ENCODE measurements around the gene LIPC.

LIPC gene

GRCh38 chr15:58506783-58507668 is 75.2 kb downstream of the LIPC start:
- Histone ChIP-seq H2AK5ac (ENCODE audit: low read depth, low read length) (no peak overlapping the region), H3K18ac (ENCODE audit: low read length) (no peak overlapping the region), H3K4me3 (ENCODE audit: low read length in 2 of 2) (no peak overlapping the region), H4K91ac (ENCODE audit: low read depth, low read length, poor library complexity) (no peak overlapping the region), H3K23ac (ENCODE audit: low read depth, low read length, poor library complexity) (no peak overlapping the region), H2BK5ac (ENCODE audit: low read length) (no peak overlapping the region), H3K9ac (ENCODE audit: low read depth, low read length, poor library complexity) (no peak overlapping the region), H3K14ac (ENCODE audit: low read length) (no peak overlapping the region), H2BK15ac (ENCODE audit: low read length) (no peak overlapping the region), H3K79me1 (ENCODE audit: low read depth, low read length) (no peaks in the 10 kb centered on the region), H3K4ac (ENCODE audit: low read length) (no peak overlapping the region), H2BK12ac (ENCODE audit: low read length) (no peak overlapping the region), H3K27ac (replicated peaks; ENCODE audit: low read length) (no peak overlapping the region), H3K4me2 (ENCODE audit: insufficient read depth, low read length, poor library complexity, severe bottlenecking) (no peak overlapping the region), H2AFZ (ENCODE audit: low read length) (no peak overlapping the region), H3K27me3 (ENCODE audit: control insufficient read depth in 3 of 3, insufficient read depth in 3 of 3, low read depth in 1 of 3, low read length in 3 of 3) (no peaks in the 10 kb centered on the region), H3K36me3 (replicated peaks in 1 of 2; ENCODE audit: control insufficient read depth in 2 of 2, insufficient read depth in 2 of 2, low read length in 2 of 2) (no peaks in the 10 kb centered on the region), H3K4me1 (ENCODE audit: control insufficient read depth in 2 of 2, insufficient read depth in 1 of 2, low read depth in 1 of 2, low read length in 2 of 2) (peaks cover 0 to 3% of the 10 kb centered on the region in 2 donors), H2BK120ac (ENCODE audit: low read depth, low read length) (no peak overlapping the region), H3K9me3 (replicated peaks in 1 of 2; ENCODE audit: control insufficient read depth in 2 of 2, insufficient read depth in 1 of 2, low read depth in 1 of 2, low read length in 2 of 2) (peaks cover 0 to 2% of the 10 kb centered on the region in 2 donors), H4K8ac (ENCODE audit: low read depth, low read length) (no peak overlapping the region)
- no CpG with 5 or more reads among the region's 9 CpGs for WGBS, 2 donors (ENCODE audit: extremely low coverage in 2 of 2, insufficient read length in 2 of 2, insufficient replicate concordance in 1 of 2)
- DNase-seq (ENCODE audit: low spot score) = no peak

GRCh38 chr15:58509556-58509955 is 77.8 kb downstream of the LIPC start:
- Histone ChIP-seq H3K9ac (ENCODE audit: low read depth, low read length, poor library complexity) (no peak overlapping the region), H3K14ac (ENCODE audit: low read length) (no peak overlapping the region), H3K9me3 (replicated peaks in 1 of 2; ENCODE audit: control insufficient read depth in 2 of 2, insufficient read depth in 1 of 2, low read depth in 1 of 2, low read length in 2 of 2) (peaks cover 0 to 2% of the 10 kb centered on the region in 2 donors), H3K4me2 (ENCODE audit: insufficient read depth, low read length, poor library complexity, severe bottlenecking) (no peak overlapping the region), H4K8ac (ENCODE audit: low read depth, low read length) (no peak overlapping the region), H2BK12ac (ENCODE audit: low read length) (no peak overlapping the region), H2AFZ (ENCODE audit: low read length) (no peak overlapping the region), H3K79me1 (ENCODE audit: low read depth, low read length) (no peaks in the 10 kb centered on the region), H3K4me3 (ENCODE audit: low read length in 2 of 2) (no peak overlapping the region), H2BK15ac (ENCODE audit: low read length) (no peak overlapping the region), H3K4me1 (ENCODE audit: control insufficient read depth in 2 of 2, insufficient read depth in 1 of 2, low read depth in 1 of 2, low read length in 2 of 2) (peaks cover 0 to 3% of the 10 kb centered on the region in 2 donors), H4K91ac (ENCODE audit: low read depth, low read length, poor library complexity) (no peak overlapping the region), H3K36me3 (replicated peaks in 1 of 2; ENCODE audit: control insufficient read depth in 2 of 2, insufficient read depth in 2 of 2, low read length in 2 of 2) (no peaks in the 10 kb centered on the region), H2BK120ac (ENCODE audit: low read depth, low read length) (no peak overlapping the region), H3K4ac (ENCODE audit: low read length) (no peak overlapping the region), H2BK5ac (ENCODE audit: low read length) (no peak overlapping the region), H3K27ac (replicated peaks; ENCODE audit: low read length) (no peak overlapping the region), H3K27me3 (ENCODE audit: control insufficient read depth in 3 of 3, insufficient read depth in 3 of 3, low read depth in 1 of 3, low read length in 3 of 3) (no peaks in the 10 kb centered on the region), H3K18ac (ENCODE audit: low read length) (no peak overlapping the region), H2AK5ac (ENCODE audit: low read depth, low read length) (no peak overlapping the region), H3K23ac (ENCODE audit: low read depth, low read length, poor library complexity) (no peak overlapping the region)
- no CpG with 5 or more reads among the region's 1 CpG for WGBS, 2 donors (ENCODE audit: extremely low coverage in 2 of 2, insufficient read length in 2 of 2, insufficient replicate concordance in 1 of 2)
- no peak for DNase-seq (ENCODE audit: low spot score)

DNA sequence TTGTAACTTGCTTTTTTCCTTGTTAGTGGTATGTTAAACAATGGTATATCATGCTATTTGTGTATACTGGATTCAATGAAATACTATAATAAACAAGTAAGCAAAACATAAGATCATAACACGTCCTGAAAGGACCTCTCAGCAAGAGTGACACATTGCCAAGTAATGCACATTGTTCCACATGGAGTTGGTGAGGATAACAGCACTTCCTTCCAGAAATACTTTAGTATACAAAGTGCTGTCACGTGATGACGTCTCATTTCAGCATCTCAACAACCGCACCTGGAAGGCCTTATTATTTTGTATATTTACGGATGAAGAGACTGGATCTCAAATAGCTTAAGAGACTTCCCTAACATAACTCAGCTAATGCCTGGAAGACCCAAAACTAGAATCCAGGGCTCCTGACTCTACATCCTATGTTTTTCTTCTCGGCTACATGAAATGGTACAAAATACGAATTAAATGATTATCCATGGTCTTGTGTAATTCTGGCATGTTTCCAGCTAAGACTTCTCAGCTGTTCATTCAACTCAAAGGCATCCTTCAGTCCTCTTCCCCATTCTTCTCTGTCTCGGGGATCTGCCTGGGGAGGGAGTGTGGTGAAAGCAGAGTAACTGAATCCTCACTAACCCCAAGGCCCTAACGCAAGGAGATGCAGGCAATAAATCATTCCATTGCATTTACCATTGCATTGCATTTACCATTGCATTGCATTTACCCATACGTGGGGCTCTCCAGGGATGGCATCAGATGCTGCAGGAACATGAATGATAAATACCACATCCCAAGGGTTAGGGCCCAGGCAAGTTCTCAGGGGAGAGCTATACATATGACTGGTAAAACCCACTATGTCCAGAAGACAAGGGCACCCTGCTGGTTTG is 79.2 kb downstream of the LIPC start:
- H3K4me1 ChIP-seq (ENCODE audit: control insufficient read depth in 2 of 2, insufficient read depth in 1 of 2, low read depth in 1 of 2, low read length in 2 of 2) = peaks cover 0 to 3% of the 10 kb centered on the region in 2 donors
- H3K27me3 ChIP-seq (ENCODE audit: control insufficient read depth in 3 of 3, insufficient read depth in 3 of 3, low read depth in 1 of 3, low read length in 3 of 3) = no peaks in the 10 kb centered on the region
- no peak overlapping the region for H2BK5ac ChIP-seq (ENCODE audit: low read length)
- H2AK5ac ChIP-seq (ENCODE audit: low read depth, low read length) = no peak overlapping the region
- no peaks in the 10 kb centered on the region for H3K36me3 ChIP-seq (replicated peaks in 1 of 2; ENCODE audit: control insufficient read depth in 2 of 2, insufficient read depth in 2 of 2, low read length in 2 of 2)
- no peak overlapping the region for H3K4me3 ChIP-seq (ENCODE audit: low read length in 2 of 2)
- no peak overlapping the region for H4K91ac ChIP-seq (ENCODE audit: low read depth, low read length, poor library complexity)
- H3K14ac ChIP-seq (ENCODE audit: low read length) = no peak overlapping the region
- H3K23ac ChIP-seq (ENCODE audit: low read depth, low read length, poor library complexity) = no peak overlapping the region
- no peak overlapping the region for H2BK120ac ChIP-seq (ENCODE audit: low read depth, low read length)
- no peak overlapping the region for H3K4ac ChIP-seq (ENCODE audit: low read length)
- no peak overlapping the region for H3K18ac ChIP-seq (ENCODE audit: low read length)
- H4K8ac ChIP-seq (ENCODE audit: low read depth, low read length) = no peak overlapping the region
- no peak overlapping the region for H3K27ac ChIP-seq (replicated peaks; ENCODE audit: low read length)
- DNase-seq (ENCODE audit: low spot score) = no peak
- H3K9ac ChIP-seq (ENCODE audit: low read depth, low read length, poor library complexity) = no peak overlapping the region
- H2BK12ac ChIP-seq (ENCODE audit: low read length) = no peak overlapping the region
- H2BK15ac ChIP-seq (ENCODE audit: low read length) = no peak overlapping the region
- no peaks in the 10 kb centered on the region for H3K79me1 ChIP-seq (ENCODE audit: low read depth, low read length)
- no peak overlapping the region for H3K4me2 ChIP-seq (ENCODE audit: insufficient read depth, low read length, poor library complexity, severe bottlenecking)
- H2AFZ ChIP-seq (ENCODE audit: low read length) = no peak overlapping the region
- H3K9me3 ChIP-seq (replicated peaks in 1 of 2; ENCODE audit: control insufficient read depth in 2 of 2, insufficient read depth in 1 of 2, low read depth in 1 of 2, low read length in 2 of 2) = peaks cover 0 to 2% of the 10 kb centered on the region in 2 donors
- no CpG with 5 or more reads among the region's 10 CpGs for WGBS, 2 donors (ENCODE audit: extremely low coverage in 2 of 2, insufficient read length in 2 of 2, insufficient replicate concordance in 1 of 2)

- no peak for DNase-seq (ENCODE audit: low spot score)
- Histone ChIP-seq H3K9me3 (replicated peaks in 1 of 2; ENCODE audit: control insufficient read depth in 2 of 2, insufficient read depth in 1 of 2, low read depth in 1 of 2, low read length in 2 of 2) (peaks cover 0 to 2% of the 10 kb centered on the region in 2 donors), H2BK120ac (ENCODE audit: low read depth, low read length) (no peak overlapping the region), H4K8ac (ENCODE audit: low read depth, low read length) (no peak overlapping the region), H3K23ac (ENCODE audit: low read depth, low read length, poor library complexity) (no peak overlapping the region), H3K4me2 (ENCODE audit: insufficient read depth, low read length, poor library complexity, severe bottlenecking) (no peak overlapping the region), H2AK5ac (ENCODE audit: low read depth, low read length) (no peak overlapping the region), H3K18ac (ENCODE audit: low read length) (no peak overlapping the region), H3K14ac (ENCODE audit: low read length) (no peak overlapping the region), H3K27me3 (ENCODE audit: control insufficient read depth in 3 of 3, insufficient read depth in 3 of 3, low read depth in 1 of 3, low read length in 3 of 3) (no peaks in the 10 kb centered on the region), H3K36me3 (replicated peaks in 1 of 2; ENCODE audit: control insufficient read depth in 2 of 2, insufficient read depth in 2 of 2, low read length in 2 of 2) (no peaks in the 10 kb centered on the region), H3K27ac (replicated peaks; ENCODE audit: low read length) (no peak overlapping the region), H3K79me1 (ENCODE audit: low read depth, low read length) (no peaks in the 10 kb centered on the region), H4K91ac (ENCODE audit: low read depth, low read length, poor library complexity) (no peak overlapping the region), H3K4ac (ENCODE audit: low read length) (no peak overlapping the region), H3K9ac (ENCODE audit: low read depth, low read length, poor library complexity) (no peak overlapping the region), H2AFZ (ENCODE audit: low read length) (no peak overlapping the region), H2BK15ac (ENCODE audit: low read length) (no peak overlapping the region), H3K4me1 (ENCODE audit: control insufficient read depth in 2 of 2, insufficient read depth in 1 of 2, low read depth in 1 of 2, low read length in 2 of 2) (peaks cover 0 to 3% of the 10 kb centered on the region in 2 donors), H2BK12ac (ENCODE audit: low read length) (no peak overlapping the region), H2BK5ac (ENCODE audit: low read length) (no peak overlapping the region), H3K4me3 (ENCODE audit: low read length in 2 of 2) (no peak overlapping the region)
- WGBS, 2 donors (ENCODE audit: extremely low coverage in 2 of 2, insufficient read length in 2 of 2, insufficient replicate concordance in 1 of 2) = no CpG with 5 or more reads among the region's 3 CpGs
Observed at GRCh38 chr15:58511599-58511987, 79.8 kb downstream of the LIPC start.

Measured in neuronal stem cell (in vitro differentiated cells).